ENCODE measurements around the gene SOX2. TPM values are rescaled to one million over a fixed set of nuclear protein-coding genes. Genes with fewer than 3 reads are reported as not detected.
A peak's percentile ranks its signal among the peaks of the same experiment; 100 is the strongest.

SOX2 gene
- total and polyA plus RNA-seq, 12 donors = 0.10 to 0.88 (median 0.13) TPM; not detected in 3

GRCh38 chr3:181721046-181721875, 9.5 kb downstream of the SOX2 start:
- H3K36me3 ChIP-seq = no peaks in the 10 kb centered on the region
- DNase-seq (no peak), ATAC-seq (no peak)
- no peaks in the 10 kb centered on the region for H3K9me3 ChIP-seq
- TF ChIP-seq CTCF (IDR thresholded peaks at IDR 0.05) = no peak
- intact Hi-C loops (cut with DNase I) = no loop called here
- peaks cover 0 to 12% (median 1%) of the 10 kb centered on the region in 9 donors for H3K4me1 ChIP-seq
- H3K27me3 ChIP-seq = peaks cover 59 to 100% (median 100%) of the 10 kb centered on the region in 7 donors
- 31 to 35% methylated on average over 4 of the region's 4 CpGs for WGBS, 2 donors
- H3K27ac ChIP-seq = no peak overlapping the region
- H3K4me3 ChIP-seq = no peak overlapping the region

GRCh38 chr3:181722156-181722555, 10.4 kb downstream of the SOX2 start:
- H3K27me3 ChIP-seq = peaks cover 68 to 100% (median 100%) of the 10 kb centered on the region in 7 donors
- H3K27ac ChIP-seq = no peak overlapping the region
- peaks cover 0 to 21% (median 10%) of the 10 kb centered on the region in 9 donors for H3K4me1 ChIP-seq
- no peaks in the 10 kb centered on the region for H3K36me3 ChIP-seq
- intact Hi-C loops (cut with DNase I) = no loop called here
- no peaks in the 10 kb centered on the region for H3K9me3 ChIP-seq
- H3K4me3 ChIP-seq = no peak overlapping the region
- WGBS, 2 donors = 7 to 10% methylated on average over 4 of the region's 4 CpGs
- ATAC-seq (no peak), DNase-seq (no peak)
- TF ChIP-seq CTCF (IDR thresholded peaks at IDR 0.05) = no peak

- Histone ChIP-seq H3K4me3 (no peak overlapping the region), H3K4me1 (peaks cover 0 to 28% (median 12%) of the 10 kb centered on the region in 9 donors), H3K27me3 (peaks cover 61 to 100% (median 100%) of the 10 kb centered on the region in 7 donors), H3K36me3 (no peaks in the 10 kb centered on the region), H3K9me3 (no peaks in the 10 kb centered on the region), H3K27ac (no peak overlapping the region)
- no peak for DNase-seq
- TF ChIP-seq CTCF (IDR thresholded peaks at IDR 0.05) = no peak
- no peak for ATAC-seq
- intact Hi-C loops (cut with DNase I) = no loop called here
- WGBS, 2 donors = 9 to 11% methylated on average over 11 of the region's 11 CpGs
Measured at GRCh38 chr3:181722766-181723425, 11.2 kb downstream of the SOX2 start.

GRCh38 chr3:181723625-181724191, 12.0 kb downstream of the SOX2 start:
- intact Hi-C loops (cut with DNase I) = no loop called here
- TF ChIP-seq CTCF (IDR thresholded peaks at IDR 0.05) = no peak
- Histone ChIP-seq H3K4me3 (peak overlapping the region in 1 of 10 donors; percentile 2), H3K9me3 (no peaks in the 10 kb centered on the region), H3K4me1 (peaks cover 0 to 30% (median 12%) of the 10 kb centered on the region in 9 donors), H3K27me3 (peaks cover 60 to 100% (median 100%) of the 10 kb centered on the region in 7 donors), H3K27ac (no peak overlapping the region), H3K36me3 (no peaks in the 10 kb centered on the region)
- no peak for ATAC-seq
- no peak for DNase-seq
- WGBS, 2 donors = 7 to 9% methylated on average over 27 of the region's 27 CpGs
